SK-N-SH treated with all-trans-retinoic acid at 6 μM for 48 hours (cell line): ENCODE measurements around the gene ADGRA3.

Experiments
- ATAC-seq: fragments of 200-7000 bp; cut with Tn5 transposase; 3 replicates; pipeline ENCODE4 v1.9.1; 2020; ENCODE audit warnings: mild to moderate bottlenecking, moderate library complexity
- ARNTL ChIP-seq: fragments of 450-650 bp; formaldehyde crosslinking; IDR thresholded peaks from 2 replicates; pipeline ENCODE4 v1.5.0; 2020; ENCODE audit warnings: low read depth, mild to moderate bottlenecking, moderate library complexity, borderline replicate concordance
- CSDC2 ChIP-seq: fragments of 250-450 bp; sonication (Bioruptor Pico); IDR thresholded peaks from 2 replicates; pipeline ENCODE4 v1.5.0; 2020; ENCODE audit warnings: mild to moderate bottlenecking, moderate library complexity
- CSRNP3 ChIP-seq: fragments of 250-450 bp; sonication (Bioruptor Pico); IDR thresholded peaks from 2 replicates; pipeline ENCODE4 v1.5.1; 2021; ENCODE audit warnings: mild to moderate bottlenecking, moderate library complexity
- ESRRG ChIP-seq: fragments of 250-450 bp; sonication (Bioruptor Pico); IDR thresholded peaks from 2 replicates; pipeline ENCODE4 v1.6.1; 2021; ENCODE audit warnings: mild to moderate bottlenecking
- GLIS3 ChIP-seq: fragments of 250-450 bp; sonication (Bioruptor Pico); IDR thresholded peaks from 2 replicates; pipeline ENCODE4 v1.5.0; 2020; ENCODE audit warnings: mild to moderate bottlenecking, moderate library complexity
- ISL1 ChIP-seq: fragments of 250-450 bp; sonication (Bioruptor Pico); IDR thresholded peaks from 2 replicates; pipeline ENCODE4 v2.1.2; 2022; ENCODE audit warnings: mild to moderate bottlenecking, moderate library complexity
- OSR1 ChIP-seq: fragments of 250-450 bp; sonication (Bioruptor Pico); IDR thresholded peaks from 2 replicates; pipeline ENCODE4 v1.8.0; 2022; ENCODE audit warnings: moderate library complexity, mild to moderate bottlenecking, inconsistent platforms
- POU6F1 ChIP-seq: fragments of 250-450 bp; sonication (Bioruptor Pico); IDR thresholded peaks from 2 replicates; pipeline ENCODE4 v1.8.0; 2021; ENCODE audit warnings: low read depth, mild to moderate bottlenecking, moderate library complexity, borderline replicate concordance
- PPARA ChIP-seq: fragments of 250-450 bp; sonication (Bioruptor Pico); IDR thresholded peaks from 2 replicates; pipeline ENCODE4 v1.5.0; 2020; ENCODE audit warnings: mild to moderate bottlenecking, borderline replicate concordance
- RARB ChIP-seq: fragments of 250-450 bp; sonication (Bioruptor Pico); IDR thresholded peaks from 2 replicates; pipeline ENCODE4 v1.8.0; 2021; ENCODE audit warnings: mild to moderate bottlenecking, moderate library complexity
- TCF4 ChIP-seq: fragments of 250-450 bp; sonication (Bioruptor Pico); IDR thresholded peaks from 2 replicates; pipeline ENCODE4 v1.8.0; 2021; ENCODE audit warnings: mild to moderate bottlenecking, moderate library complexity, borderline replicate concordance
- TOX ChIP-seq: fragments of 250-450 bp; sonication (Bioruptor Pico); IDR thresholded peaks from 2 replicates; pipeline ENCODE4 v1.8.0; 2021; ENCODE audit warnings: mild to moderate bottlenecking, moderate library complexity, borderline replicate concordance
- ZC3H10 ChIP-seq: fragments of 250-450 bp; sonication (Bioruptor Pico); IDR thresholded peaks from 2 replicates; pipeline ENCODE4 v1.5.1; 2021; ENCODE audit warnings: mild to moderate bottlenecking, moderate library complexity
- ZFP3 ChIP-seq: fragments of 250-450 bp; sonication (Bioruptor Pico); IDR thresholded peaks from 2 replicates; pipeline ENCODE4 v1.5.0; 2020; ENCODE audit warnings: mild to moderate bottlenecking, moderate library complexity
- ZFP30 ChIP-seq: fragments of 450-650 bp; formaldehyde crosslinking; IDR thresholded peaks from 2 replicates; pipeline ENCODE4 v1.5.0; 2022; ENCODE audit warnings: mild to moderate bottlenecking, moderate library complexity
- ZNF565 ChIP-seq: fragments of 450-650 bp; formaldehyde crosslinking; conservative IDR thresholded peaks from 2 replicates; pipeline ENCODE4 v1.5.0; 2020; ENCODE audit warnings: low read depth, mild to moderate bottlenecking, moderate library complexity
- ZNF70 ChIP-seq: fragments of 450-650 bp; formaldehyde crosslinking; IDR thresholded peaks from 2 replicates; pipeline ENCODE4 v1.5.0; 2020; ENCODE audit warnings: mild to moderate bottlenecking, moderate library complexity
- TF ChIP-seq, protein P1 (sequence below): fragments of 250-450 bp; sonication (Bioruptor Pico); IDR thresholded peaks from 2 replicates; pipeline ENCODE4 v1.8.0; 2020; ENCODE audit warnings: mild to moderate bottlenecking, moderate library complexity, borderline replicate concordance
- TF ChIP-seq, protein P2 (sequence below): fragments of 250-450 bp; sonication (Bioruptor Pico); IDR thresholded peaks from 2 replicates; pipeline ENCODE4 v1.5.1; 2020; ENCODE audit warnings: low read depth, mild to moderate bottlenecking, moderate library complexity
- TF ChIP-seq, protein P3 (sequence below): fragments of 250-450 bp; sonication (Bioruptor Pico); IDR thresholded peaks from 2 replicates; pipeline ENCODE4 v1.5.0; 2020; ENCODE audit warnings: mild to moderate bottlenecking, moderate library complexity

Gene ADGRA3

DNA sequence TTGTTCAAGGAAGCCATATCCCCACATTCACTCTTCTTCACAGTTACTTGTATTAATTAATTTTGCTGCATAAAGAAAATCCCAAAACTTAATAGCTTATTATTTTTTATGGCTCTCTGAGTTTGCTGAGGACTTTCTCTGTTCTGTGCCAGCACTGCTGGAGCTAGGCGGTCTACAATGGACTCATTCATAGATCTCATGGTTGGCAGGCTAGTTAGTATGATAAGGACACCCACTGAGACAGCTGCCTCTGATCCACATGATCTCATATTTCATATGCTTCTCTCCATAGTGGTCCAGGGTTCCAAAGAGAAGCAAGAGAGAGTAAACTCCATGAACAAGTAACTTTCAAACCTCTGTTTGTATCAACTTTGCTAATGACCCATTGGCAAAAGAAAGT is 170.2 kb downstream of the ADGRA3 start:
- TF ChIP-seq CSDC2 (CRISPR knock-in tag) = no peak
- TF ChIP-seq POU6F1 = no peak
- TF ChIP-seq ZFP30 (CRISPR knock-in tag) = no peak
- no peak for TF ChIP-seq ISL1 (CRISPR knock-in tag)
- TF ChIP-seq, all 23 proteins: peak for 0
- ATAC-seq = no peak

DNA sequence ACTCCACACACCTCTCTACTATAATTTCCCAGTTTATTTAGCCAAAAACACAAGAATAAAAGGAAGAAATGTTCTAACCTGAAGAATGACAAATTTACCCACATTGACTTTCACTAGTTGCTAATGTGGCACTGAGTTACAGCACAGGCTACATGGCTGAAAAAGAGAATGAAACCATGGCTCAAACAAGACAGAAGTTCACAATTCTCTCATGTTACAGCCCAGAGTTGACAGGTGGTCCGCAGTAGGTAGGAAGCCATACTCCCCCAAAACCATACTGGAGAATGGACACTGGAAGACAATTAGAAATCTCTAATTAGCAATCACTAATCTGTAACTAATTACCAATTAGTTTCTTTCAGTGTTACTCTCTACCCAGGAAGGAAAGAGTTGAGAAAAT is 170.8 kb downstream of the ADGRA3 start:
- no peak for TF ChIP-seq GLIS3 (CRISPR knock-in tag)
- no peak for TF ChIP-seq ZNF565 (CRISPR knock-in tag)
- no peak for TF ChIP-seq ZFP3 (CRISPR knock-in tag)
- TF ChIP-seq ZNF70 (CRISPR knock-in tag) = no peak
- TF ChIP-seq ZC3H10 (CRISPR knock-in tag) = no peak
- no peak for TF ChIP-seq ZFP30 (CRISPR knock-in tag)
- TF ChIP-seq TCF4 (CRISPR knock-in tag) = no peak
- no peak for TF ChIP-seq CSDC2 (CRISPR knock-in tag)
- no peak for TF ChIP-seq PPARA
- no peak for TF ChIP-seq ESRRG (CRISPR knock-in tag)
- no peak for TF ChIP-seq TOX (CRISPR knock-in tag)
- no peak for TF ChIP-seq ARNTL (CRISPR knock-in tag)
- TF ChIP-seq, protein P1, sequence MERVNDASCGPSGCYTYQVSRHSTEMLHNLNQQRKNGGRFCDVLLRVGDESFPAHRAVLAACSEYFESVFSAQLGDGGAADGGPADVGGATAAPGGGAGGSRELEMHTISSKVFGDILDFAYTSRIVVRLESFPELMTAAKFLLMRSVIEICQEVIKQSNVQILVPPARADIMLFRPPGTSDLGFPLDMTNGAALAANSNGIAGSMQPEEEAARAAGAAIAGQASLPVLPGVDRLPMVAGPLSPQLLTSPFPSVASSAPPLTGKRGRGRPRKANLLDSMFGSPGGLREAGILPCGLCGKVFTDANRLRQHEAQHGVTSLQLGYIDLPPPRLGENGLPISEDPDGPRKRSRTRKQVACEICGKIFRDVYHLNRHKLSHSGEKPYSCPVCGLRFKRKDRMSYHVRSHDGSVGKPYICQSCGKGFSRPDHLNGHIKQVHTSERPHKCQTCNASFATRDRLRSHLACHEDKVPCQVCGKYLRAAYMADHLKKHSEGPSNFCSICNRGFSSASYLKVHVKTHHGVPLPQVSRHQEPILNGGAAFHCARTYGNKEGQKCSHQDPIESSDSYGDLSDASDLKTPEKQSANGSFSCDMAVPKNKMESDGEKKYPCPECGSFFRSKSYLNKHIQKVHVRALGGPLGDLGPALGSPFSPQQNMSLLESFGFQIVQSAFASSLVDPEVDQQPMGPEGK (CRISPR knock-in tag) = no peak
- no peak for TF ChIP-seq POU6F1
- TF ChIP-seq CSRNP3 (CRISPR knock-in tag) = no peak
- TF ChIP-seq, protein P2, sequence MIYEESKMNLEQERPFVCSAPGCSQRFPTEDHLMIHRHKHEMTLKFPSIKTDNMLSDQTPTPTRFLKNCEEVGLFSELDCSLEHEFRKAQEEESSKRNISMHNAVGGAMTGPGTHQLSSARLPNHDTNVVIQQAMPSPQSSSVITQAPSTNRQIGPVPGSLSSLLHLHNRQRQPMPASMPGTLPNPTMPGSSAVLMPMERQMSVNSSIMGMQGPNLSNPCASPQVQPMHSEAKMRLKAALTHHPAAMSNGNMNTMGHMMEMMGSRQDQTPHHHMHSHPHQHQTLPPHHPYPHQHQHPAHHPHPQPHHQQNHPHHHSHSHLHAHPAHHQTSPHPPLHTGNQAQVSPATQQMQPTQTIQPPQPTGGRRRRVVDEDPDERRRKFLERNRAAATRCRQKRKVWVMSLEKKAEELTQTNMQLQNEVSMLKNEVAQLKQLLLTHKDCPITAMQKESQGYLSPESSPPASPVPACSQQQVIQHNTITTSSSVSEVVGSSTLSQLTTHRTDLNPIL = no peak
- TF ChIP-seq, protein P3, sequence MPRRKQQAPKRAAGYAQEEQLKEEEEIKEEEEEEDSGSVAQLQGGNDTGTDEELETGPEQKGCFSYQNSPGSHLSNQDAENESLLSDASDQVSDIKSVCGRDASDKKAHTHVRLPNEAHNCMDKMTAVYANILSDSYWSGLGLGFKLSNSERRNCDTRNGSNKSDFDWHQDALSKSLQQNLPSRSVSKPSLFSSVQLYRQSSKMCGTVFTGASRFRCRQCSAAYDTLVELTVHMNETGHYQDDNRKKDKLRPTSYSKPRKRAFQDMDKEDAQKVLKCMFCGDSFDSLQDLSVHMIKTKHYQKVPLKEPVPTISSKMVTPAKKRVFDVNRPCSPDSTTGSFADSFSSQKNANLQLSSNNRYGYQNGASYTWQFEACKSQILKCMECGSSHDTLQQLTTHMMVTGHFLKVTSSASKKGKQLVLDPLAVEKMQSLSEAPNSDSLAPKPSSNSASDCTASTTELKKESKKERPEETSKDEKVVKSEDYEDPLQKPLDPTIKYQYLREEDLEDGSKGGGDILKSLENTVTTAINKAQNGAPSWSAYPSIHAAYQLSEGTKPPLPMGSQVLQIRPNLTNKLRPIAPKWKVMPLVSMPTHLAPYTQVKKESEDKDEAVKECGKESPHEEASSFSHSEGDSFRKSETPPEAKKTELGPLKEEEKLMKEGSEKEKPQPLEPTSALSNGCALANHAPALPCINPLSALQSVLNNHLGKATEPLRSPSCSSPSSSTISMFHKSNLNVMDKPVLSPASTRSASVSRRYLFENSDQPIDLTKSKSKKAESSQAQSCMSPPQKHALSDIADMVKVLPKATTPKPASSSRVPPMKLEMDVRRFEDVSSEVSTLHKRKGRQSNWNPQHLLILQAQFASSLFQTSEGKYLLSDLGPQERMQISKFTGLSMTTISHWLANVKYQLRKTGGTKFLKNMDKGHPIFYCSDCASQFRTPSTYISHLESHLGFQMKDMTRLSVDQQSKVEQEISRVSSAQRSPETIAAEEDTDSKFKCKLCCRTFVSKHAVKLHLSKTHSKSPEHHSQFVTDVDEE = no peak
- no peak for TF ChIP-seq OSR1
- TF ChIP-seq, all 23 proteins: peak for 0
- no peak for ATAC-seq

- no peak for ATAC-seq
- TF ChIP-seq RARB (no peak), ESRRG (CRISPR knock-in tag) (no peak), ZFP30 (CRISPR knock-in tag) (no peak), TCF4 (CRISPR knock-in tag) (no peak), POU6F1 (no peak), TOX (CRISPR knock-in tag) (no peak), ARNTL (CRISPR knock-in tag) (no peak), CSRNP3 (CRISPR knock-in tag) (no peak), GLIS3 (CRISPR knock-in tag) (no peak)
- TF ChIP-seq, protein P3 = no peak
Observed at GRCh38 chr4:22343606-22344005, 172.3 kb downstream of the ADGRA3 start.
